Testis (tissue), 3 donors: ENCODE measurements around the gene YBEY. TPM values are rescaled to one million over a fixed set of nuclear protein-coding genes. Genes with fewer than 3 reads are reported as not detected.

Source experiments
- DNase-seq: peaks from one replicate; pipeline ENCODE4 v3.0.0-alpha.2; 2019
- H3K27ac ChIP-seq, 2 donors: fragments of 200-600 bp; sonication (generic); one replicate each; pipeline ENCODE4 v1.5.1; 2019
- H3K27me3 ChIP-seq: fragments of 200-600 bp; sonication (generic); one replicate; pipeline ENCODE4 v1.5.1; 2019
- H3K36me3 ChIP-seq: fragments of 200-600 bp; sonication (generic); one replicate; pipeline ENCODE4 v1.5.1; 2017; ENCODE audit warnings: low read depth; ENCODE audit errors: missing control alignments
- H3K4me1 ChIP-seq: fragments of 200-600 bp; sonication (generic); one replicate; pipeline ENCODE4 v1.5.1; 2019
- H3K4me3 ChIP-seq, 2 donors: fragments of 200-600 bp; sonication (generic); one replicate each; pipeline ENCODE4 v1.5.1; 2017 to 2019
- H3K9me3 ChIP-seq: fragments of 200-600 bp; sonication (generic); one replicate; pipeline ENCODE4 v1.5.1; 2017
- POLR2A ChIP-seq: fragments of 450-650 bp; IDR thresholded peaks from one replicate; pipeline ENCODE4 v1.6.1; 2017; ENCODE audit warnings: antibody characterized with exemption, mild to moderate bottlenecking, moderate library complexity
- WGBS, 2 donors: methylation state at CpG; one replicate each; pipeline ENCODE4 v1.1.5; 2018; 5-methylcytosine and 5-hydroxymethylcytosine counted together
- intact Hi-C: fragments of 100-400 bp; cut with DNase I; formaldehyde crosslinking; loops from one replicate; pipeline ENCODE4 v1.15.1; 2023; ENCODE audit warnings: low total_unique reads
- polyA plus RNA-seq: library from polyadenylated mRNA; stranded (reverse); fragments of 350-450 nt; fragmentation: Illumina TruSeq; extraction: RNeasy Lipid Tissue Mini Kit (QIAGEN cat#74804); gene quantifications from one replicate; pipeline ENCODE4 v1.2.3, GENCODE V29; 2014; ENCODE audit warnings: low read depth, low replicate concordance; ENCODE audit not compliant: insufficient read depth
- total RNA-seq, 2 donors: library from RNA; depleted of rRNA; stranded (reverse); fragments of >200 nt; gene quantifications; one replicate each; pipeline ENCODE4 v1.2.3, GENCODE V29; 2016
- TF ChIP-seq, protein P1 (sequence below), 3 experiments: fragments of 450-650 bp in 2 of 3; fragments of 200-600 bp in 1 of 3; sonication (generic) in 1 of 3; IDR thresholded peaks; one replicate each; pipeline ENCODE4 v1.5.1; 2016 to 2019; ENCODE audit warnings: antibody characterized with exemption in 3 of 3, mild to moderate bottlenecking in 2 of 3, moderate library complexity in 1 of 3

YBEY gene
- total and polyA plus RNA-seq, 3 donors from 2014 or later = 50.7 to 141 (median 55.0) TPM

DNA sequence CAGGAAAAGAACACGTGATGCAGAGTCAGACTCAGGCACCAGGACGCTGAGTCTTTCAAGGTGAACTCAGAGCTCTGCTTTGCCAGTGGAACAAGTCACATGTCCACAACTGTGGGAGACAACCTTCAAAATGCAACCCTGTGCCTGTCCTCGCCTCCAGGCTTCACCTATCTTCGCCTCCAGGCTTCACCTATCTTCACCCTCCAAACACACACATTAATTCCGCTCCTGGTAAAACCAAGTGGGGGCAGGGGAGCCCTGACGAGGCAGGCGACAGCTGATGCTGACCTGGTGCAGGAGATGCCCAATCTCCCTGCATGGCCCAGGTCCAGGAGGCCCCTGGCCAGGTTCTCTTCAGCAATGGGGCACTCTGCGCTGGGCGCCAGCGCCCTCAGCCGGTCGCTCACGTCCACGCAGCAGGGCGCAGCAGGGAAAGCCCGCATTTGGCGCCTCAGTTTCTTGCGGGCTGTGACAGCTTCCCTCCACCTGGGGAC lies 29.6 kb upstream of the YBEY start:
- no peak overlapping the region for H3K27ac ChIP-seq
- 91 to 92% methylated on average over 17 to 18 of the region's 18 CpGs for WGBS, 2 donors
- DNase-seq = no peak
- intact Hi-C loops = no loop called here
- no peaks in the 10 kb centered on the region for H3K27me3 ChIP-seq
- TF ChIP-seq, protein P1, sequence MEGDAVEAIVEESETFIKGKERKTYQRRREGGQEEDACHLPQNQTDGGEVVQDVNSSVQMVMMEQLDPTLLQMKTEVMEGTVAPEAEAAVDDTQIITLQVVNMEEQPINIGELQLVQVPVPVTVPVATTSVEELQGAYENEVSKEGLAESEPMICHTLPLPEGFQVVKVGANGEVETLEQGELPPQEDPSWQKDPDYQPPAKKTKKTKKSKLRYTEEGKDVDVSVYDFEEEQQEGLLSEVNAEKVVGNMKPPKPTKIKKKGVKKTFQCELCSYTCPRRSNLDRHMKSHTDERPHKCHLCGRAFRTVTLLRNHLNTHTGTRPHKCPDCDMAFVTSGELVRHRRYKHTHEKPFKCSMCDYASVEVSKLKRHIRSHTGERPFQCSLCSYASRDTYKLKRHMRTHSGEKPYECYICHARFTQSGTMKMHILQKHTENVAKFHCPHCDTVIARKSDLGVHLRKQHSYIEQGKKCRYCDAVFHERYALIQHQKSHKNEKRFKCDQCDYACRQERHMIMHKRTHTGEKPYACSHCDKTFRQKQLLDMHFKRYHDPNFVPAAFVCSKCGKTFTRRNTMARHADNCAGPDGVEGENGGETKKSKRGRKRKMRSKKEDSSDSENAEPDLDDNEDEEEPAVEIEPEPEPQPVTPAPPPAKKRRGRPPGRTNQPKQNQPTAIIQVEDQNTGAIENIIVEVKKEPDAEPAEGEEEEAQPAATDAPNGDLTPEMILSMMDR (IDR thresholded peaks at IDR 0.05) = no peak
- no peak for TF ChIP-seq POLR2A
- no peak overlapping the region for H3K4me3 ChIP-seq
- H3K36me3 ChIP-seq = no peaks in the 10 kb centered on the region
- no peaks in the 10 kb centered on the region for H3K4me1 ChIP-seq
- H3K9me3 ChIP-seq = no peaks in the 10 kb centered on the region

DNA sequence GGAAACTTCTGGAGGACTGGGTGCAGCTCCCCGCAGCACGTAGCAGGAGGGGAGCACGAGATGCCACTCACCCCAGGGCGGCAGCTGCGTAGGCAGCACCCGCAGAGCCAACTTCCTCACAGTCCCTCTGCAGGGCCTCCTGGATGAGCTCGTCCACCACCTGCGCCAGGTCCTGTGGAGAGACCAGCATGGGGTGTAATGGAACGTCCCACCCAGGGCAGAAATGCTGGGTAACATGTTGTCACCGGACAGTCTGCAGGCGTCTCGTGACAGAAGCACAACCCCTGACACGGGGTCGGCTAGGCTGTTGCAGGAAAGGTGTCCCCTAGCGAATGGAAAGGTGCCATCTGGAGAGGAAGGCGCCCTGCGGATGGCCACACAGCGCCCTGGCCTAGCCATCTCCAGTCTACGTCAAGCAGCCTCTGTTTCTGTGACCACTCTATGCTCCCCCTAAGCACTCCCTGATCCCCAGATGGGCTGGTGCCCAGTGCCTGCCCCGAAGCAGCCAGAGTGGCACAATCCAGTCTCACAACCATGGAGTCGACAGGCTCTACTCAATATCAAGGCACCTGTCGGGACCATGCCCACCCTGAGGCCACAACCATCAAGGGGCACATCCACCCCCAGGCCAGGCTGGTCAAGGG lies 22.0 kb upstream of the YBEY start:
- no peak for DNase-seq

DNA sequence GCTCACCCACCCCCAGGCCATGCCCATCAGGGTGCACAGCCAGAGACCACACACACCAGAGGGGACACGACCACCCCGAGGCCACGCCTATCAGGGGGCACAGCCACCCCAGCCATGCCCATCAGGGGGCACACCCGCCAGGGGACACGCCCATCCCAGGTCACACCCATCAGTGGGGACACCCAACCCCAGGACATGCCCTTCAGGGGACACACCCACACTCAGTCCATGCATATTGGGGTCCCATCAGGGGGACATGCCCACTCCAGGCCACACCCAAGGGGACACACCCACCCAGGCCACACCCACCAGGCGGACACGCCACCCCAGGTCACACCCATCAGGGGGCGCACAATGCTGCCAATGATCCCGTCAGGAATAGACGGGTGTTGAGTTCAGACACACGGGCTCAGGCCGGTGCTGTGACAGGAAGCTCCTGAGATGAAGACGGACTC lies 21.4 kb upstream of the YBEY start:
- peaks cover 4% of the 10 kb centered on the region for H3K36me3 ChIP-seq
- H3K4me1 ChIP-seq = no peaks in the 10 kb centered on the region
- no peak overlapping the region for H3K27ac ChIP-seq
- no peaks in the 10 kb centered on the region for H3K27me3 ChIP-seq
- 90% methylated on average over 8 to 13 of the region's 13 CpGs for WGBS, 2 donors
- intact Hi-C loops = no loop called here
- no peak overlapping the region for H3K4me3 ChIP-seq
- no peak for DNase-seq
- H3K9me3 ChIP-seq = no peaks in the 10 kb centered on the region
- no peak for TF ChIP-seq POLR2A
- TF ChIP-seq, protein P1 (IDR thresholded peaks at IDR 0.05) = no peak

More for the DNA sequence above, 22.0 kb upstream of the YBEY start:
- H3K27me3 ChIP-seq = no peaks in the 10 kb centered on the region
- H3K4me3 ChIP-seq = no peak overlapping the region
- intact Hi-C loops = no loop called here
- TF ChIP-seq, protein P1 (IDR thresholded peaks at IDR 0.05) = no peak
- no peak for TF ChIP-seq POLR2A
- WGBS, 2 donors = 95% methylated on average over 11 to 22 of the region's 22 CpGs
- H3K9me3 ChIP-seq = no peaks in the 10 kb centered on the region
- H3K36me3 ChIP-seq = peaks cover 4% of the 10 kb centered on the region
- no peaks in the 10 kb centered on the region for H3K4me1 ChIP-seq
- H3K27ac ChIP-seq = no peak overlapping the region

DNA sequence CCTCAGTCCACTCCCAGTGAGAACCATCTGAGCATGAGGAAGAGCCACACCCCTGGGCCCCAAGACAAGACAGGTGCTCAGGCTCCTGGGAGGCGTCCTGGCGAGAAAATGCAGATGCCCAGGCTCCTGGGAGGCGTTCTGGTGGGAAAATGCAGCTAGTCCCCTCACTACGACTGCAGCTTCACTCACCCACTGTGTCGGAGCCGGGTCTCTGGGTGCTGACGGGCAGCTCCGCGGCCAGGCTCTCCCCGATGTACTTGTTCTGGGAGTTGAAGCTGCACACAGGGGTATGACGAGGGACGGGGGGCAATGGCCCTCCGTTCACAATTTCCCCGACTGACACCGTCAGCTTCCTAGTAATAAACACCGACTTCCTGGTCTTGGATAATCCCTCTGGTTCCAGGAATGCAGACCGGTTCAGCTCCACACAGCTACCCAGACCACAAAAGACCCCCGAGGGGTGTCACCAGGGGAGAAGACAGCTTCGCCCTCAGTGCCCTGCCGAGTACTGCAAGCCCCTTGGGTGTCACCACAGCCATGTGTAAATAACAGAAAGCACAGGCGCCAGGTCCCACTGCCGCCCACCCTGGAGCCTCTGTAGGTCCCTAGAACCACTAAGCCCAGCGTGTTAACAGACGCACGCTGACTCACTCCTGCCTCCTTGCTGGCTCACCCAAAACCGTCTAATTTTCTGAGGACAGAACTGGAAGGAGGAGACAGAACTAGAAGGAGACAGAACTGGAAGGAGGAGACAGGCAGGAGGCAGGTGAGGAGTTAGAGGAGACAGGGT lies 20.2 kb upstream of the YBEY start:
- no peak for TF ChIP-seq POLR2A
- TF ChIP-seq, protein P1 (IDR thresholded peaks at IDR 0.05) = no peak
- Histone ChIP-seq H3K27me3 (no peaks in the 10 kb centered on the region), H3K27ac (no peak overlapping the region), H3K36me3 (peaks cover 4% of the 10 kb centered on the region), H3K4me3 (no peak overlapping the region), H3K9me3 (no peaks in the 10 kb centered on the region), H3K4me1 (no peaks in the 10 kb centered on the region)
- WGBS, 2 donors = 85 to 89% methylated on average over 16 to 26 of the region's 26 CpGs
- intact Hi-C loops = no loop called here
- DNase-seq = no peak
